ENCODE data around the gene FMO2. TPM values are rescaled to one million over a fixed set of nuclear protein-coding genes. Genes with fewer than 3 reads are reported as not detected.

Gene FMO2
- total and polyA plus RNA-seq, 4 donors: 5.2 to 165 (median 61.5) TPM

DNA sequence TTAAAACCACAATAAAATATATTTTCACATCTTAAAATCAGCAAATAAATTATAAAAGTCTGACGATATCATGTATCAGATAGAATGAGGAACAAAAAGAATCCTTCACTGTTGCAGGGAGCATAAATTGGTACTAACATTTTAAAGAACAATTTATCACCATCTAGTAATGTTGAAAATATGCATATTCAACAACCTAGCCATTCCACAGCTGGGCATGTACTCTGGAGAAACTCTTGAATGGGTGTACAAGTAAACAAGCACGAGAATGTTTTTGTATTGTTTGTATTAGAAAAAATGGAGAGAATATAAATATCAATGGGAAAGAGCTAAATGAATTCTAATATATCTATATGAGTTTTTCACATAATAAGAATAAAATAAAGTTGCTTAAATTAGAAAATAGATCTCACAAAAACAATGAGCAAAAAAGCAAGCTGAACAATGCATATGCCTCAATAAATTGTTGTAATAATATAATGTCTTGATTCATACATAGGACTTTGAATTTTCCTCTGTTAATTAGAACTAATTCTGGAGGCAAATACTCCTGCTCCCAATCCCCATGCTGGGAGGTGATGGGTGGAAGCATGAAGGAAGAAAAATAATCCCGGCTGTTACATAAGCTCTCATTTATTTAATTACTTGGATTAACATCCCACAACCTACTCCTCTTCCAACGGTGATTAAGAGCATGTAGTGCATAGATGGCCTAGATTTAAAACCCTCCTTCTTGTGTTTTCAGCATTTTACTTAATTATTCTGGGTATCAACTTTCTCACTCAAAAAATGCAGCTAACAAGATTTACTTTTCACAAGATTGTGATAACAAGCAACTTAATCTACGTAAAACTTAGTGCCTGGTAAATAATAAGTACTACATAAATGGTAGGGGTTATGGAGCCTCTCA is 5.5 kb upstream of the FMO2 start:
- no peak for DNase-seq
- Histone ChIP-seq H3K4me3 (no peak overlapping the region), H3K9ac (ENCODE audit: insufficient read depth in 1 of 2, low read length in 2 of 2) (no peak overlapping the region), H3K27ac (ENCODE audit: low read depth in 1 of 2, low read length in 1 of 2) (no peak overlapping the region), H3K9me3 (ENCODE audit: control insufficient read depth in 4 of 4, insufficient read depth in 3 of 4, low read length in 3 of 4) (no peaks in the 10 kb centered on the region), H3K4me1 (ENCODE audit: control insufficient read depth in 5 of 5, insufficient read depth in 5 of 5, low read length in 5 of 5) (peaks cover 0 to 11% (median 0%) of the 10 kb centered on the region in 5 donors), H3K27me3 (ENCODE audit: control insufficient read depth in 3 of 3, insufficient read depth in 3 of 3, low read length in 2 of 3) (no peaks in the 10 kb centered on the region), H3K36me3 (ENCODE audit: control insufficient read depth in 4 of 4, insufficient read depth in 4 of 4, low read length in 4 of 4) (no peaks in the 10 kb centered on the region)
- ATAC-seq (ENCODE audit: insufficient read depth, low FRiP score): no peak
- no peak for TF ChIP-seq CTCF (IDR thresholded peaks at IDR 0.05; ENCODE audit: control extremely low read depth, extremely low read depth)
- 65 to 70% methylated on average over 5 of the region's 5 CpGs for WGBS, 2 donors

GRCh38 chr1:171180670-171181069 is 4.4 kb upstream of the FMO2 start:
- DNase-seq (no peak), ATAC-seq (ENCODE audit: insufficient read depth, low FRiP score) (no peak)
- Histone ChIP-seq H3K4me1 (ENCODE audit: control insufficient read depth in 5 of 5, insufficient read depth in 5 of 5, low read length in 5 of 5) (peaks cover 0 to 21% (median 0%) of the 10 kb centered on the region in 5 donors), H3K27me3 (ENCODE audit: control insufficient read depth in 3 of 3, insufficient read depth in 3 of 3, low read length in 2 of 3) (no peaks in the 10 kb centered on the region), H3K4me3 (no peak overlapping the region), H3K9me3 (ENCODE audit: control insufficient read depth in 4 of 4, insufficient read depth in 3 of 4, low read length in 3 of 4) (no peaks in the 10 kb centered on the region), H3K9ac (ENCODE audit: insufficient read depth in 1 of 2, low read length in 2 of 2) (no peak overlapping the region), H3K36me3 (ENCODE audit: control insufficient read depth in 4 of 4, insufficient read depth in 4 of 4, low read length in 4 of 4) (no peaks in the 10 kb centered on the region), H3K27ac (ENCODE audit: low read depth in 1 of 2, low read length in 1 of 2) (no peak overlapping the region)
- 92 to 94% methylated on average over 2 of the region's 2 CpGs for WGBS, 2 donors
- no peak for TF ChIP-seq CTCF (IDR thresholded peaks at IDR 0.05; ENCODE audit: control extremely low read depth, extremely low read depth)

DNA sequence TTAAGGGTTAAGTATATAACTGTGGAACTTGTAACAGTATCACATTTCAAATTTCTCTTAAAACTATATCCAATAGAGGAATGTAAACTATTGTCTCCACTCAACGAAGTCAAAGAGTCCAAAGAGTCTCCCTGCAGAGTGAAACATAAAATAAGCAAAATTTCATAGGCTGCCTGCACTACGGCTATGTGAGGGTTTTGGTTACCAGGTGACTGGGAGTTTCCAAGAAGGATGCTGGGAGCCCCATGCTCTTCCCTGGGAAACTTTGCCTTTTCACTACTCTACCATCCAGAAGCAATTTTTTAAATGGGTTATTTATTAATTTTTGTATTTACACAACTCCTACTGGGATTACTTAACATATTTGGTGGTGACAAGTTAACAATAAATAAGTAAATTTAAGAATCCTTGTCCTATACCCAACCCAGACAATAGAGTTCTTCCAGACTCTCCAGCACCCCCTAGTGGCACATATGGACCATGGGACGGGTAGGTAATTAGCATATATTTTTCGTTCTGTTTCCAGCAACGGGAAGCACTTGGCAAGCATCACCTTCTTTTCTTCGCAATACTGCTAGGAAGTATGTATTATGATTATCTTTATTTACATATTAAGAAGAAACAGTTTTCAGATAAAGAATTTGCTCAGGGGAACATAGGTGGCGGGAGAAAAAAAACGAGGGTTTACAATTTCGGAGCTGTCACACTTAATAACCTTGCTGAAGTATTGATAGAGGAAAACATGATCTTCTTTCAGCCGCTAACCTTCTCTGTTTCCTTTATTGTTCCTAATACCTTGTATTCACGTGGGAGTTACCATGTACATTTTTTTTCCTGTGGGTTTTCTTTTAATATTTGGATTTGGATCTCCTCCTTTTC is 3.5 kb downstream of the FMO2 start:
- Histone ChIP-seq H3K4me1 (ENCODE audit: control insufficient read depth in 5 of 5, insufficient read depth in 5 of 5, low read length in 5 of 5) (peaks cover 0 to 45% (median 0%) of the 10 kb centered on the region in 5 donors), H3K4me3 (no peak overlapping the region), H3K9me3 (ENCODE audit: control insufficient read depth in 4 of 4, insufficient read depth in 3 of 4, low read length in 3 of 4) (no peaks in the 10 kb centered on the region), H3K27me3 (ENCODE audit: control insufficient read depth in 3 of 3, insufficient read depth in 3 of 3, low read length in 2 of 3) (no peaks in the 10 kb centered on the region), H3K36me3 (ENCODE audit: control insufficient read depth in 4 of 4, insufficient read depth in 4 of 4, low read length in 4 of 4) (no peaks in the 10 kb centered on the region), H3K9ac (ENCODE audit: insufficient read depth in 1 of 2, low read length in 2 of 2) (no peak overlapping the region), H3K27ac (ENCODE audit: low read depth in 1 of 2, low read length in 1 of 2) (peak overlapping the region in 1 of 2 donors; percentile 29)
- ATAC-seq (ENCODE audit: insufficient read depth, low FRiP score): peak; percentile 60
- TF ChIP-seq CTCF (IDR thresholded peaks at IDR 0.05; ENCODE audit: control extremely low read depth, extremely low read depth): peak; percentile 33
- peak; percentile 50 to 90 (median 87) for DNase-seq
- 33 to 47% methylated on average over 11 of the region's 11 CpGs for WGBS, 2 donors
